A673 (cell line): ENCODE results near the gene DCP1B. TPM values are rescaled to one million over a fixed set of nuclear protein-coding genes. Genes with fewer than 3 reads are reported as not detected.

Experiments
- BruUV-seq: library from RNA; stranded (reverse); fragments of 400-500 nt; replicated peaks from 2 replicates; lab custom pipeline; 2021; lab: Mats Ljungman, UMichigan
- CTCF ChIA-PET: fragments of 300-600 bp; sonication (Branson Sonifier 250); formaldehyde crosslinking; loops from one replicate; lab custom pipeline; 2022; ENCODE audit warnings: antibody characterized with exemption; lab: Charles Lee
- POLR2A ChIA-PET: fragments of 300-600 bp; sonication (Branson Sonifier 250); formaldehyde crosslinking; loops from one replicate; lab custom pipeline; 2022; ENCODE audit warnings: antibody characterized with exemption; ENCODE audit not compliant: low non-redundant PET; lab: Charles Lee
- DNase-seq: peaks from one replicate; pipeline ENCODE4 v3.0.0-alpha.2; 2015; ENCODE audit warnings: low spot score
- H3K27ac ChIP-seq: fragments of 200-600 bp; sonication (generic); 2 replicates; pipeline ENCODE4 v1.5.1; 2016; ENCODE audit warnings: mixed run types, low read depth, mild to moderate bottlenecking, mixed read lengths, antibody characterized with exemption, low read length; ENCODE audit not compliant: poor library complexity, severe bottlenecking
- H3K27me3 ChIP-seq: fragments of 200-600 bp; sonication (generic); replicated peaks from 2 replicates; pipeline ENCODE4 v1.6.1; 2017; ENCODE audit warnings: mixed run types, low read depth, mild to moderate bottlenecking, mixed read lengths, antibody characterized with exemption, low read length; ENCODE audit not compliant: insufficient read depth, poor library complexity
- H3K36me3 ChIP-seq: fragments of 200-600 bp; sonication (generic); 2 replicates; pipeline ENCODE4 v1.6.1; 2016; ENCODE audit warnings: mixed run types, mild to moderate bottlenecking, mixed read lengths, antibody characterized with exemption, low read length; ENCODE audit not compliant: insufficient read depth, poor library complexity, severe bottlenecking
- H3K4me1 ChIP-seq: fragments of 200-600 bp; sonication (generic); 2 replicates; pipeline ENCODE4 v1.6.1; 2017; ENCODE audit warnings: mixed run types, mild to moderate bottlenecking, mixed read lengths, antibody characterized with exemption, low read length; ENCODE audit not compliant: insufficient read depth, poor library complexity, severe bottlenecking
- H3K4me3 ChIP-seq: fragments of 200-600 bp; sonication (generic); 2 replicates; pipeline ENCODE4 v1.5.1; 2016; ENCODE audit warnings: low read depth, mixed run types, mild to moderate bottlenecking, mixed read lengths, low read length; ENCODE audit not compliant: poor library complexity, severe bottlenecking
- H3K9me3 ChIP-seq: fragments of 200-600 bp; sonication (generic); 2 replicates; pipeline ENCODE4 v1.6.1; 2016; ENCODE audit warnings: mixed run types, low read depth, mild to moderate bottlenecking, mixed read lengths, antibody characterized with exemption, low read length; ENCODE audit not compliant: poor library complexity, severe bottlenecking
- CTCF ChIP-seq: fragments of 300-800, 200-600 bp; sonication (generic); conservative IDR thresholded peaks from 2 replicates; pipeline ENCODE4 v1.5.1; 2017; ENCODE audit warnings: low read depth, mild to moderate bottlenecking, antibody characterized with exemption, low read length, moderate library complexity, mixed read lengths
- EZH2 ChIP-seq: fragments of 200-600 bp; sonication (generic); IDR thresholded peaks from 2 replicates; pipeline ENCODE4 v1.6.1; 2017; ENCODE audit warnings: borderline replicate concordance, low read depth, mild to moderate bottlenecking, mixed read lengths, antibody characterized with exemption, low read length; ENCODE audit not compliant: poor library complexity, severe bottlenecking
- intact Hi-C: fragments of 100-400 bp; cut with micrococcal nuclease; formaldehyde crosslinking; loops from one replicate; pipeline ENCODE4 v1.10.0; 2022; ENCODE audit not compliant: unreplicated experiment
- total RNA-seq: library from RNA; stranded (reverse); gene quantifications from 2 replicates; pipeline ENCODE4 v1.2.3, GENCODE V29; 2021

The DCP1B gene
- total RNA-seq, 1 experiment from 2014 or later = 8.8 TPM

DNA sequence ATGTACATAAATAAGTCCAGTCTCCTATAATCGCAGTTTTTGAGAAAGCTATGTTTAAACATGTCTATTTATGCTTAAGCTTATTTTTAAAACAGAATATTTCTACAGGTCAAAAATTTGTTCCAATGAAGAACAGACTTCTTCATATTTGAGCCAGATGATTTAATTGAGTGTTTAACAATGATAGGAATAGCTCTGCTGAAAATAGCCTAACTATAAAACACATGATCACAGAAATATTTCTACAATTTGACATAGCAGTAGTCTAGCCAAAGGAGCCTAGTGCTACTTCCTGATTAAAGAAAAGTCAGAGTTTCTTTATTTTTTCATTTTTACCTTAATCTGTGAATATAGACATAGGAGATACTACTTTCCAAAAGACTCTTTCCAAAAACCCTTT lies 29.4 kb downstream of the DCP1B start:
- Histone ChIP-seq H3K27ac (no peak overlapping the region), H3K27me3 (no peaks in the 10 kb centered on the region), H3K4me1 (no peaks in the 10 kb centered on the region), H3K36me3 (no peaks in the 10 kb centered on the region), H3K9me3 (no peaks in the 10 kb centered on the region), H3K4me3 (no peak overlapping the region)
- BruUV-seq = no TSS peak
- TF ChIP-seq CTCF (no peak), EZH2 (no peak)
- CTCF ChIA-PET = no interaction called here
- intact Hi-C loops = no loop called here
- POLR2A ChIA-PET = no interaction called here
- DNase-seq = no peak

DNA sequence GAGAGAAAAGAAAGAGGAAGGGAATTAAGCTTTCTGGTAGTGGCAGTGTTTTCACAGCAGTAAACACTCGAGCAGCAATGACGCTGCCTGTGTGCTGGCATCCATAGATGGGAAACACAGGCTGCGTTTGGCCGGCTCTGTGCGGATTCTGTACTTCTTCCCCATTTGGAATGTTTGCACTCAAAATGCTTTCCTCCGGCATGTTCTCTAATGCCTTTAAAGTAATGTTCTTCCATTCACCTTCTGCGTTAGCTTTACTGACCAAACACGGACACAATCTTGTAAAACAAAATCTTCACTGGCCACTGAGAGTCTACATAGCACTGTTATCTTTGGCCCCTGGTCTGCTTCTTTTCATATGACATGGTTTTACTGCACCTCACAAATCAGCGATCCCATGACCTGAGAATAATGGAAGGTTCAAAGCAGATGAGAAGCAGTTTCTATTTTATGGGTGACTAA lies 31.4 kb downstream of the DCP1B start:
- Histone ChIP-seq H3K27ac (no peak overlapping the region), H3K4me1 (no peaks in the 10 kb centered on the region), H3K4me3 (no peak overlapping the region), H3K27me3 (no peaks in the 10 kb centered on the region), H3K9me3 (no peaks in the 10 kb centered on the region), H3K36me3 (no peaks in the 10 kb centered on the region)
- intact Hi-C loops = no loop called here
- DNase-seq = no peak
- POLR2A ChIA-PET = no interaction called here
- BruUV-seq = no TSS peak
- CTCF ChIA-PET = interaction anchor here (0.6 kb wide), 1 partner anchor 311 kb away, joined by 5 read pairs; no protein-coding TSS in a partner anchor
- TF ChIP-seq EZH2 (no peak), CTCF (no peak)

GRCh38 chr12:1972260-1972659 lies 32.0 kb downstream of the DCP1B start:
- H3K27ac ChIP-seq = no peak overlapping the region
- no peak for DNase-seq
- H3K4me3 ChIP-seq = no peak overlapping the region
- no TSS peak for BruUV-seq
- no peaks in the 10 kb centered on the region for H3K9me3 ChIP-seq
- intact Hi-C loops = no loop called here
- no peaks in the 10 kb centered on the region for H3K27me3 ChIP-seq
- ChIA-PET CTCF (interaction anchor here (0.6 kb wide), 1 partner anchor 312 kb away, joined by 5 read pairs; no protein-coding TSS in a partner anchor), POLR2A (no interaction called here)
- no peaks in the 10 kb centered on the region for H3K36me3 ChIP-seq
- no peak for TF ChIP-seq CTCF
- TF ChIP-seq EZH2 = no peak
- no peaks in the 10 kb centered on the region for H3K4me1 ChIP-seq
